Measurements from ENCODE around the gene SEPHS2.

SEPHS2 gene

GRCh38 chr16:30399435-30400186, 46.1 kb downstream of the SEPHS2 start:
- TF ChIP-seq MAX (IDR thresholded peaks at IDR 0.05) (no peak), ZBTB7A (IDR thresholded peaks at IDR 0.05; ENCODE audit: low read depth) (no peak), EGR1 (IDR thresholded peaks at IDR 0.05) (no peak), USF1 (IDR thresholded peaks at IDR 0.05) (no peak), RAD21 (IDR thresholded peaks at IDR 0.05; ENCODE audit: low read depth) (no peak), EP300 (IDR thresholded peaks at IDR 0.05; ENCODE audit: borderline replicate concordance) (no peak; the same call in 1 of the 2 replicates), CEBPB (IDR thresholded peaks at IDR 0.05) (no peak), NFIC (IDR thresholded peaks at IDR 0.05) (no peak), TCF12 (IDR thresholded peaks at IDR 0.05; ENCODE audit: low read depth) (no peak), CREB1 (IDR thresholded peaks at IDR 0.05; ENCODE audit: low read depth) (no peak), YY1 (IDR thresholded peaks at IDR 0.05; ENCODE audit: low read depth) (no peak), FOXM1 (IDR thresholded peaks at IDR 0.05; ENCODE audit: borderline replicate concordance, low read depth) (no peak), REST (IDR thresholded peaks at IDR 0.05; ENCODE audit: low read depth) (no peak)

GRCh38 chr16:30398661-30399434, 46.8 kb downstream of the SEPHS2 start:
- TF ChIP-seq ZBTB7A (IDR thresholded peaks at IDR 0.05; ENCODE audit: low read depth) (no peak), TAF1 (IDR thresholded peaks at IDR 0.05; ENCODE audit: low read depth) (no peak), FOXM1 (IDR thresholded peaks at IDR 0.05; ENCODE audit: borderline replicate concordance, low read depth) (no peak), CREB1 (IDR thresholded peaks at IDR 0.05; ENCODE audit: low read depth) (no peak), NFIC (IDR thresholded peaks at IDR 0.05) (no peak), TEAD4 (IDR thresholded peaks at IDR 0.05) (no peak), EP300 (IDR thresholded peaks at IDR 0.05; ENCODE audit: borderline replicate concordance) (no peak), RAD21 (IDR thresholded peaks at IDR 0.05; ENCODE audit: low read depth) (no peak), EGR1 (IDR thresholded peaks at IDR 0.05) (no peak), MAX (IDR thresholded peaks at IDR 0.05) (no peak), REST (IDR thresholded peaks at IDR 0.05; ENCODE audit: low read depth) (no peak), TCF12 (IDR thresholded peaks at IDR 0.05; ENCODE audit: low read depth) (no peak), USF1 (IDR thresholded peaks at IDR 0.05) (no peak), CEBPB (IDR thresholded peaks at IDR 0.05) (no peak), YY1 (IDR thresholded peaks at IDR 0.05; ENCODE audit: low read depth) (no peak)

GRCh38 chr16:30397776-30398660, 47.7 kb downstream of the SEPHS2 start:
- no peak for TF ChIP-seq CREB1 (IDR thresholded peaks at IDR 0.05; ENCODE audit: low read depth)
- no peak for TF ChIP-seq TEAD4 (IDR thresholded peaks at IDR 0.05)
- no peak for TF ChIP-seq RAD21 (IDR thresholded peaks at IDR 0.05; ENCODE audit: low read depth)
- TF ChIP-seq TAF1 (IDR thresholded peaks at IDR 0.05; ENCODE audit: low read depth), result no peak
- no peak for TF ChIP-seq YY1 (IDR thresholded peaks at IDR 0.05; ENCODE audit: low read depth)
- TF ChIP-seq USF1 (IDR thresholded peaks at IDR 0.05), result no peak
- no peak for TF ChIP-seq REST (IDR thresholded peaks at IDR 0.05; ENCODE audit: low read depth)
- TF ChIP-seq EGR1 (IDR thresholded peaks at IDR 0.05), result no peak
- TF ChIP-seq EP300 (IDR thresholded peaks at IDR 0.05; ENCODE audit: borderline replicate concordance), result no peak
- no peak for TF ChIP-seq ZBTB7A (IDR thresholded peaks at IDR 0.05; ENCODE audit: low read depth)
- no peak for TF ChIP-seq CEBPB (IDR thresholded peaks at IDR 0.05)
- TF ChIP-seq NFIC (IDR thresholded peaks at IDR 0.05), result no peak
- no peak for TF ChIP-seq TCF12 (IDR thresholded peaks at IDR 0.05; ENCODE audit: low read depth)
- no peak for TF ChIP-seq FOXM1 (IDR thresholded peaks at IDR 0.05; ENCODE audit: borderline replicate concordance, low read depth)
- TF ChIP-seq MAX (IDR thresholded peaks at IDR 0.05), result no peak
